BE2C (cell line): ENCODE results near the gene SSU72.
"Not testable (repeated sequence)": the region's sequence is repeated elsewhere in the genome, so short reads cannot be mapped to it uniquely, and the experiment has no call there.

ENCODE experiments used
- DNase-seq: peaks from one replicate; pipeline ENCODE4 v3.0.0-alpha.2; 2020
- H3K27me3 ChIP-seq: fragments of 250-450 bp; sonication (Bioruptor Pico); 2 replicates; pipeline ENCODE4 v1.5.1; 2020; ENCODE audit warnings: mild to moderate bottlenecking
- H3K36me3 ChIP-seq: fragments of 250-450 bp; sonication (Bioruptor Pico); 2 replicates; pipeline ENCODE4 v1.5.1; 2020; ENCODE audit warnings: mild to moderate bottlenecking
- H3K4me1 ChIP-seq: fragments of 250-450 bp; sonication (Bioruptor Pico); 2 replicates; pipeline ENCODE4 v1.5.1; 2020
- H3K4me3 ChIP-seq: 2 replicates; pipeline ENCODE4 v1.5.1; 2011; ENCODE audit warnings: low read depth, low read length
- H3K9me3 ChIP-seq: fragments of 250-450 bp; sonication (Bioruptor Pico); 2 replicates; pipeline ENCODE4 v1.5.1; 2020
- CTCF ChIP-seq: IDR thresholded peaks from 2 replicates; pipeline ENCODE4 v1.5.1; 2012; ENCODE audit warnings: mild to moderate bottlenecking, low read depth, low read length

The SSU72 gene

DNA sequence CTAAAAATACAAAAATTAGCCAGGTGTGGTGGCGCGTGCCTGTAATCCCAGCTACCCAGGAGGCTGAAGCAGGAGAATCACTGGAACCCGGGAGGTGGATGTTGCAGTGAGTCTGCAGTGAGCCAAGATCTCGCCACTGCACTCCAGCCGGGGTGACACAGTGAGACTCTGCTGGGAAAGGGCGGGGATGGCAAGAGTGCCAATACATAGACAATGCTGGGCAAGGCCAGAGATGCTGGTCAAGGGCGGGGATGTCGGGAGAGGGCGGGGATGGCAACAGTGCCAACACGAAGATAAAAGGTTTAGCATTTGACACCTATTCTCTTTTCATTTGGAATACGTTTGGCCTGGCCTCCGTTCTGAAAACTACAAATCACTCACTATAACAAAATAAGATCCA lies 11.0 kb downstream of the SSU72 start:
- no peaks in the 10 kb centered on the region for H3K4me1 ChIP-seq
- peaks cover 80% of the 10 kb centered on the region for H3K36me3 ChIP-seq
- H3K27me3 ChIP-seq: no peaks in the 10 kb centered on the region
- no peaks in the 10 kb centered on the region for H3K9me3 ChIP-seq
- no peak for TF ChIP-seq CTCF
- DNase-seq: no peak
- no peak overlapping the region for H3K4me3 ChIP-seq

DNA sequence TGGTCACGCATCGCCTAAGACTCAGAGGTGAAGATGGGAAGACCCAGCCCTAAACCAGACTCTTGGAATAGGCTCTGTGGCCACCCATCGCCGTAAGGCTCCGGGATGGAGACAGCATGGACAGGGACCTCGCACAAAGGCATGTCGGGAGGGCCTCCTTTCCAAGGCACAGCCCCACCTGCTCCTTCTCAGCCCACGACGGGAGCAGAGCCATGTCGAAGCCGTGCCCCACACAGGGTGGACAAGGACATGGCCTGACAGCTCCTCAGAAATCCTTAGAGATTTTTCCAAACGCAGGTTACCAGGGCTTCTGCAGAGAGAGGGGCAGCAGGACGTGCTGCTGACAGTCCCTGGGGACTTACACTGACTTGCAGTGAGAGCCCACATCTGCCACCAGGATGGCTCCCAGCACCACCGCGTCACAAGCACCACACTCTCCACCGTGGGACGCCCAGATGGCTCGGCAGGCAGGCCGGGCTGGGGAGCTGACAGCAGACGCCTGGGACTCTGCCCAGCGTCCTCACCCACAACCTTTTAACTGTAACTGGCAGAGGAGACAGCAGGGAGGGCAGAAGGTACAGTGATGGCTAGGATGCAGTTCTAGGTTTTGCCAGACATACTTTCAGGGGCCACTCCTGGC lies 12.0 kb downstream of the SSU72 start:
- Histone ChIP-seq H3K9me3 (no peaks in the 10 kb centered on the region), H3K36me3 (peaks cover 75% of the 10 kb centered on the region), H3K4me1 (no peaks in the 10 kb centered on the region), H3K4me3 (no peak overlapping the region), H3K27me3 (no peaks in the 10 kb centered on the region)
- no peak for TF ChIP-seq CTCF
- peak; percentile 80 for DNase-seq

DNA sequence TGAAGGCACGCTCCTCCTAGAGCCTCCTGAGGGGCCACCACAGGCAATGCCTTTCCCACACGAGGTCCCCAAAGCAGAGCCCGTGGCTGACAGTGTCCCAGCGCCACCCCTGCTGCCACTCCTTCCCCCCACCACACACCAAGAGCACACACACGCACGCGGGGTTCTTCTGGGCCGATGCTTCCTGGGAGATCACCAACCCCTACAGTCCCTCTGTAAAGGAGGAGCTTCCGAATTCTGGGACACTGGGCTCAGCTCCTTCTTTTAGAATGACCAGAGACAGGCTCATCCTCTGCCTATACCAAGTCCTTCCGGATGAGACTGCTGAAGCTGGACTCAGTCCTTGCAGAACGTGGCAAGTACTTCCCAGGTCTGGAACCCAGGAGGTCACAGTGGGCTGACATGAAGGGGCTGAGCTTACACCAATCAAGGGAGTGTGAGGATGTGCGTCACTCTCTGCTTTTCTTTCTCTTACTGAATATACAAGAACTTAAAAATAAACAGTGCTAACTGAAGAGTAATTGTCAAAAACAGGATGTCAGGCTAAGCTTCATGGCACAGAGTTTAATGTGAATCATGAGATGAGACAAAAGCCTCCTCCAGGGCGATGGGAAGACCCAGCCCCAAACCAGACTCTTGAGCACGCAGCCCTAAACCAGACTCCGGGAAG lies 12.7 kb downstream of the SSU72 start:
- Histone ChIP-seq H3K36me3 (peaks cover 69% of the 10 kb centered on the region), H3K9me3 (no peaks in the 10 kb centered on the region), H3K4me3 (no peak overlapping the region), H3K4me1 (no peaks in the 10 kb centered on the region), H3K27me3 (no peaks in the 10 kb centered on the region)
- DNase-seq: no peak
- no peak for TF ChIP-seq CTCF

- no peak for DNase-seq
- Histone ChIP-seq H3K4me1 (peaks cover 1% of the 10 kb centered on the region), H3K27me3 (no peaks in the 10 kb centered on the region), H3K9me3 (no peaks in the 10 kb centered on the region), H3K36me3 (peaks cover 61% of the 10 kb centered on the region), H3K4me3 (no peak overlapping the region)
- TF ChIP-seq CTCF: no peak
These were observed 14.5 kb downstream of the SSU72 start for GRCh38 chr1:1560178-1560577.

DNA sequence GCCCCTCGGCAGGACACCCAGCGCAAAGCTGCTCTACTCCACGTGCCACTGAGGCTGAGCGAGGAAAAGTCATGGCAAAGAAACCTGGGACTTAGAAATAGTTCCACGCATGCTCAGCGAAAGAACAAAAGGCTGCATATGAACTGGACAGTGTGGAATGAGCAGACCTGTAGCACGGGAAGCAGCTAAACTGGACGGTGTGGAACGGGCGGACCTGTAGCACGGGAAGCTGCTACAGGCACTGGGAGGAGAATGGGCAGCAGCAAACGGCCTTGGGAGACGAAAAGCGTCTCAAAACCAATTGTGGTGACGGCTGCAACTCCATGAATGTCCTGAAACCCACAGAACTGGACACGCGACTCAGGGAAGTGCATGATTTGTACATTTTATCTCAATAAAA lies 15.6 kb downstream of the SSU72 start:
- H3K4me3 ChIP-seq: no peak overlapping the region
- H3K27me3 ChIP-seq: no peaks in the 10 kb centered on the region
- TF ChIP-seq CTCF: no peak
- H3K9me3 ChIP-seq: no peaks in the 10 kb centered on the region
- peaks cover 7% of the 10 kb centered on the region for H3K4me1 ChIP-seq
- H3K36me3 ChIP-seq: peaks cover 50% of the 10 kb centered on the region
- no peak for DNase-seq

- no peak for TF ChIP-seq CTCF
- Histone ChIP-seq H3K4me3 (no peak overlapping the region), H3K27me3 (no peaks in the 10 kb centered on the region), H3K4me1 (peaks cover 7% of the 10 kb centered on the region), H3K9me3 (no peaks in the 10 kb centered on the region), H3K36me3 (peaks cover 45% of the 10 kb centered on the region)
- DNase-seq: no peak
These were observed 16.1 kb downstream of the SSU72 start for GRCh38 chr1:1558591-1558990.

- H3K9me3 ChIP-seq, DNase-seq, H3K4me3 ChIP-seq, H3K4me1 ChIP-seq, H3K27me3 ChIP-seq: not testable (repeated sequence)
- peaks cover 36% of the 10 kb centered on the region for H3K36me3 ChIP-seq
These were observed 17.0 kb downstream of the SSU72 start for GRCh38 chr1:1557688-1558087.

DNA sequence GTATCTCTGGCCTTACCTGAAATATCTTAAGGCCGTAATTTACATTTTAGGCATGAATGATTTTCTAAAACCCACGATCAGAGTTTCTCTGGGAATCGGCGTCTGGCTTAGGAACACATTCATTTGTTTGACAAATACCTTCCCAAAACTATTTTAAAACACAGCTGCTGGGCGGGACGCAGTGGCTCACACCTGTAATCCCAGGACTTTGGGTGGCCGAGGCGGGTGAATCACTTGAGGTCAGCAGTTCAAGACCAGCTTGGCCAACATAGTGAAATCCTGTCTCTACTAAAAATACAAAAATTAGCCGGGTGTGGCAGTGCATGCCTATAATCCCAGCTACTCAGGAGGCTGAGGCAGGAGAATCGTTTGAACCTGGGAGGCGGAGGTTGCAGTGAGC lies 17.7 kb downstream of the SSU72 start:
- peaks cover 29% of the 10 kb centered on the region for H3K36me3 ChIP-seq
- not testable (repeated sequence) for DNase-seq

More for the DNA sequence above, 17.7 kb downstream of the SSU72 start:
- not testable (repeated sequence) for H3K27me3 ChIP-seq, H3K4me3 ChIP-seq, H3K4me1 ChIP-seq, H3K9me3 ChIP-seq
